Measurements from ENCODE around the gene COX5A.
A peak's percentile ranks its signal among the peaks of the same experiment; 100 is the strongest.

Gene COX5A

GRCh38 chr15:74882528-74882927 lies 55.3 kb downstream of the COX5A start:
- Histone ChIP-seq H3K27me3 (ENCODE audit: control insufficient read depth, insufficient read depth, low read length) (no peaks in the 10 kb centered on the region), H3K9ac (ENCODE audit: low read depth, low read length) (no peak overlapping the region), H3K4me1 (ENCODE audit: control insufficient read depth, insufficient read depth, low read length) (no peaks in the 10 kb centered on the region), H3K36me3 (ENCODE audit: control insufficient read depth, insufficient read depth, low read length) (no peaks in the 10 kb centered on the region), H3K9me3 (ENCODE audit: control insufficient read depth, insufficient read depth, low read length) (no peaks in the 10 kb centered on the region), H3K4me3 (ENCODE audit: low read depth, low read length) (no peak overlapping the region)

GRCh38 chr15:74878273-74878672 lies 59.6 kb downstream of the COX5A start:
- Histone ChIP-seq H3K9me3 (ENCODE audit: control insufficient read depth, insufficient read depth, low read length) (no peaks in the 10 kb centered on the region), H3K4me3 (ENCODE audit: low read depth, low read length) (no peak overlapping the region), H3K36me3 (ENCODE audit: control insufficient read depth, insufficient read depth, low read length) (no peaks in the 10 kb centered on the region), H3K9ac (ENCODE audit: low read depth, low read length) (no peak overlapping the region), H3K4me1 (ENCODE audit: control insufficient read depth, insufficient read depth, low read length) (no peaks in the 10 kb centered on the region), H3K27me3 (ENCODE audit: control insufficient read depth, insufficient read depth, low read length) (no peaks in the 10 kb centered on the region)

- H3K36me3 ChIP-seq (ENCODE audit: control insufficient read depth, insufficient read depth, low read length) = no peaks in the 10 kb centered on the region
- no peaks in the 10 kb centered on the region for H3K4me1 ChIP-seq (ENCODE audit: control insufficient read depth, insufficient read depth, low read length)
- peak overlapping the region; percentile 78 for H3K4me3 ChIP-seq (ENCODE audit: low read depth, low read length)
- no peaks in the 10 kb centered on the region for H3K27me3 ChIP-seq (ENCODE audit: control insufficient read depth, insufficient read depth, low read length)
- peak overlapping the region; percentile 60 for H3K9ac ChIP-seq (ENCODE audit: low read depth, low read length)
- H3K9me3 ChIP-seq (ENCODE audit: control insufficient read depth, insufficient read depth, low read length) = no peaks in the 10 kb centered on the region
Observed at GRCh38 chr15:74873756-74874424, 64.0 kb downstream of the COX5A start.

DNA sequence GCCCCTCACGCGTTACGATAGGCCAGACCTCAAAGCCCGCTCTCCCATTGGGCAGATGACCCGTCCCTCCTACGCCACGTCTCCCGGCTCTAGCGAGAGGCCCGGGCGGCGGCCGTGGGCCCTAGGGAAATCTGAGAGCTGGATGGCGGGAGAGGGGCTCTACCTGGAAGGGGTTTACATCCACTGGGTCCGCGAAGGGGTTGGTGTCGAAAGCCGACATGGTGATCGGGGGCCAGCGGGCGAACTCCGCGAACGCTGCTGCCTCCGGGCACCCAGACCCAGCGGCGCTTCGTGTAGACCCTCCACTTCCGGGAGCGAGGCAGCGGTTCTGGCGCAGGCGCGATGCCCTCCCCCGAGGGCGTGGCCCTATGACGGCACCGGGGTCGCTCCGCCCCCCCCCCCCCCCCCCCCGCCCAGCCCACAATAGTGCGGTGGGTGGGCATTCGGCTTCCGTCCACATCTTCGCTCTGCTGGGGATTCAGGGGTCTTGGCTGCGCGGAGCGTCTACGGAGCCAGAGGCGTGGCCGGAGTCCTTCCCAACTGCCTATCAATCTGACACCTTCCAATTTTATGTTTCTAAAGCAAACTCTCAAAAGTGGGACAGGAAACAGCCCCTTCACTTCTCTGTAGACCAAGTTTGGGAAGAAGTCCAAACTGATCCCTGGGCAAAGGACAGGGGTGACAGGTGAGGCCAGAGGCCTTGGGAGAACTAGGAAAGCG lies 64.7 kb downstream of the COX5A start, which contains the start of gene SCAMP2:
Gene SCAMP2, minus strand, starts transcription at position 330 of the 720 bp plus-strand sequence. Its CDS starts 110 bp downstream, at position 220.
- peaks cover under 1% of the 10 kb centered on the region for H3K36me3 ChIP-seq (ENCODE audit: control insufficient read depth, insufficient read depth, low read length)

DNA sequence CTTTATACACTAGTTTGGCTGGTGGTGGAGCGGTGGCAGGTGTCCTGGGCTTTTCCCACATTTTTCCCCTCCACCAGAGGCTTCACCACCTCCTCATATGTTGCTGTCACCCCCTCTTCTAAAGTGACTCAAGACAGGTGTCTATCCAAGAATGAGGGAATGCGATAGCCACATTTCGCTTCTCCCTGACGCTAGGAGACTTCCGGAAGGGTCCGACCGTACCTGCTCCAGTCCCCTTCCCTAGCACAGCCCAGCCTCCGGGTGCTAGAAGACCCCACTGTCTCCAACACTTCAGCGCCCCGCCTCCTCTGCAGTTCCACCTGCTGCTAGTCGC lies 65.2 kb downstream of the COX5A start:
- Histone ChIP-seq H3K36me3 (ENCODE audit: control insufficient read depth, insufficient read depth, low read length) (peaks cover 2% of the 10 kb centered on the region), H3K9me3 (ENCODE audit: control insufficient read depth, insufficient read depth, low read length) (no peaks in the 10 kb centered on the region), H3K9ac (ENCODE audit: low read depth, low read length) (peak overlapping the region; percentile 97), H3K4me3 (ENCODE audit: low read depth, low read length) (peak overlapping the region; percentile 69), H3K4me1 (ENCODE audit: control insufficient read depth, insufficient read depth, low read length) (no peaks in the 10 kb centered on the region), H3K27me3 (ENCODE audit: control insufficient read depth, insufficient read depth, low read length) (no peaks in the 10 kb centered on the region)

More for the DNA sequence above, 64.7 kb downstream of the COX5A start, which contains the start of gene SCAMP2:
- Histone ChIP-seq H3K9ac (ENCODE audit: low read depth, low read length) (peak within 1 kb of the TSS; percentile 97), H3K9me3 (ENCODE audit: control insufficient read depth, insufficient read depth, low read length) (no peaks in the 10 kb centered on the region), H3K4me1 (ENCODE audit: control insufficient read depth, insufficient read depth, low read length) (no peaks in the 10 kb centered on the region), H3K4me3 (ENCODE audit: low read depth, low read length) (peak within 1 kb of the TSS; percentile 78), H3K27me3 (ENCODE audit: control insufficient read depth, insufficient read depth, low read length) (no peaks in the 10 kb centered on the region)

DNA sequence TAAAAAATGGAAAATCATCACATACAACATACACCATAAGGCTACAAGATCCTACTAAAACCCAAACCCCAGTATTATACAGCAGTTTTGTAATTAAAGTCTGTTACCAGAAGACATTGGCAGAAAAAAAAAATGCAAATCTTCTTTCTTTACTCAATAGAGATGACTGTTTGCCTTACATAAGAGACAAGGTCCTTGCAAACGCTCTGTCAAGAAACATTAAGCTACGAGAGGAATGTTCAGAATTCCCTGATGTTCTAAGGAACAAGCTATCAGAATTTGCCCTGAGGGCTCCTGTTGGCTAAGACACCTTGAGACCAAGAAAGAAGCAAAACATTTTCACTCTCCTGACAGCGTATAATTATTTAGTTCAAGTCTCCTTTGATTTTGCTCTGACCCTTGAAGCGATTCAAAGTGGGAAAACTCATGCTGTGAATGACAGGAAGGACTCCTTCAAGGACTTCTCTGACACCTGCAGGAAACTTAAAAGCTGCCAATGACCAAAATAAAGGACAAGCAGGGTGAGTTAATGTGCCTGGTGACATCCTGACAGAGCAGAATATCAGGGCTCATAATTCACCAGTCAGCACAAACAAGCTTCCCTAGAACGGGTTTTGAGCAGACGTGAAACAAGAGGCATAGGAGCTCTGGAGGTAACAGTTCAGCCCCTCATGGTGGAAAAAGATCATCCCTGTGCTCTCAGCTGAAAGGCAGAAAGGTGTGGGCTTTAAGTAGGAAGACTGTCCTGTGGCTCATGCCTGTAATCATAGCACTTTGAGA lies 67.2 kb downstream of the COX5A start:
- H3K9me3 ChIP-seq (ENCODE audit: control insufficient read depth, insufficient read depth, low read length) = no peaks in the 10 kb centered on the region
- H3K4me1 ChIP-seq (ENCODE audit: control insufficient read depth, insufficient read depth, low read length) = no peaks in the 10 kb centered on the region
- H3K36me3 ChIP-seq (ENCODE audit: control insufficient read depth, insufficient read depth, low read length) = peaks cover 2% of the 10 kb centered on the region
- no peak overlapping the region for H3K4me3 ChIP-seq (ENCODE audit: low read depth, low read length)
- H3K27me3 ChIP-seq (ENCODE audit: control insufficient read depth, insufficient read depth, low read length) = no peaks in the 10 kb centered on the region
- H3K9ac ChIP-seq (ENCODE audit: low read depth, low read length) = no peak overlapping the region
